Measurements from ENCODE around the gene TXNDC9.
"Not testable (repeated sequence)": the region's sequence is repeated elsewhere in the genome, so short reads cannot be mapped to it uniquely, and the experiment has no call there.

TXNDC9 gene

DNA sequence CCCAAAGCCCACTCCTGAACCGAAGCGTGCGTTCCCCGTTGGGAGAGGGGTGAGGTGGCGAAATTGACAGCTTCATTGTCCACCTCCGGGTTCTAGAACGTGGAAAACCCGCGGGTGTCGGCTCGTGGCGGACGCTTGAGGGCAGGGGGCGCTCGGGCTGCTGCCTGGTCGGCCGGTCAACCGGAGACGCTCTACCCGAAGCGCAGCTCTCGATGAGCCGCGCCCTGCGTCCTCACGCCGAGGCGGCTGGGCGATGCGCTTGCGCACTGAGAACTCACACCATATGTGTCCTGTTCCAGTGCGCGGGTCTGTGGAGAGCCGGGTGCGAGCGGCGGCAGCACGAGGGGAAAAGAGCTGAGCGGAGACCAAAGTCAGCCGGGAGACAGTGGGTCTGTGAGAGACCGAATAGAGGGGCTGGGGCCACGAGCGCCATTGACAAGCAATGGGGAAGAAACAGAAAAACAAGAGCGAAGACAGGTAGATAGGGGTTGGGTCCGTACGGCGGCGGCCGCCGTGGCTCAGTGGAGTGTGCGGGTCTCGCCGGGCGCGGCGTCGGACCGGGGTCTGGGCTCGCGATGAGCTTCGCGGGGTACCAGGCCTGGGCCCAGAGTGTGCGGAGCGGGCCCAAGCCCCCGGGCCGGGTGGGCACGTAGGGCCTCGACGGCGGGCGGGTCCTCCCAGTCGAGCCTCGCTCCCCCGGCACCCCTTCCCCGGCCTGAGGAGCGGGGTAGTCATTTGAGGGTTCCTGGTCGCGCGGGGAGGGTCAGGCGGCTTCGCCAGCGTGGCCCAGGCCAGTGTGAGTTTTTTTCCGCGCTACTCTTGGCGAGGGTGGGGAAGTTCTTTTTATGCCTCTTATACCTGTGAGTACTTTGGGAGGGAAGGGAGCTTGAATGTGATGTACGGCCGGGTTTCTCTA lies 1.2 kb upstream of the TXNDC9 start, which contains the start of gene EIF5B:
EIF5B (plus strand) TSS at position 277 of the 916 bp plus-strand sequence; CDS start at position 443, 166 bp downstream.
- DNase-seq (ENCODE audit: low read depth): peak; percentile 86
- H3K4me3 ChIP-seq (ENCODE audit: low read depth, low read length): peak within 1 kb of the TSS; percentile 94

DNA sequence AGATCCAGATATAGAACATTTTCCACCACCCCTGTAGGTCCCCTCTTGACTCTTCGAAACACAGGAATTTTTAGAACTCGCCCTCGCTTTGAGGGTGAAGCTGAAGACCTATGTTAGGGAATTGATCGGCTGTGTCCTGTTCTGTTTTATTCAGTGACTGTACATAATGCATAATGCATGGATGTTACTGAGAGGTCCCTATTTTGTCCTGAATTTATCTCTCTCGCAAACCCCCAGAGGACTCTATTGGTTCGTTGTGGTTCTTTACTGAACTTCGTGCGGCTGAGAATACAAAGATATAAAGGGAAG lies 625 bp upstream of the TXNDC9 start:
- peak overlapping the region; percentile 94 for H3K4me3 ChIP-seq (ENCODE audit: low read depth, low read length)

DNA sequence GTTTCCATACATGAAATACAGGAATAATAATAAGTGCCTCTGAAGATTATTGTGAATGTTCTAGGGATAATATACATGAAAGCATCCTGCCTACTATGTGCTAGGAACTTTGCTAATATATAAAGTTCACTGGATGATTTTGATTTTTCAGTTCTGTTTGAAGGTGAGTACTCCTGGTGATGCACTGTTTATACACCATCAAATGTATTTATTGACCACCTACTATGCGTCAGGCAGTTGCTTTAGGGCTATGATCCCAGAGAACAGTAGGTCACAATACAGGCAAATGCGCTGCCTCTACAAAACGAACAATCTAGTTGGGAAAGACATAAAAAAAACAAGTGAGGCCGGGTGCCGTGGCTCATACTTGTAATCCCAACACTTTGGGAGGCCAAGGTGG lies 10.7 kb downstream of the TXNDC9 start:
- no peak overlapping the region for H3K4me3 ChIP-seq (ENCODE audit: low read depth, low read length)
- DNase-seq (ENCODE audit: low read depth): no peak

More for the DNA sequence above, 625 bp upstream of the TXNDC9 start:
- DNase-seq (ENCODE audit: low read depth): no peak

- DNase-seq (ENCODE audit: low read depth); H3K4me3 ChIP-seq (ENCODE audit: low read depth, low read length): not testable (repeated sequence)
These were observed 18.3 kb downstream of the TXNDC9 start for GRCh38 chr2:99317873-99318200.

GRCh38 chr2:99317161-99317872 lies 18.8 kb downstream of the TXNDC9 start:
- H3K4me3 ChIP-seq (ENCODE audit: low read depth, low read length): no peak overlapping the region
- no peak for DNase-seq (ENCODE audit: low read depth)

GRCh38 chr2:99301097-99301496 lies 35.0 kb downstream of the TXNDC9 start, which contains the start of gene LYG1:
Gene LYG1 (minus strand): TSS chr2:99301197. CDS start chr2:99295670, 5,527 bp downstream.
- not testable (repeated sequence) for H3K4me3 ChIP-seq (ENCODE audit: low read depth, low read length); DNase-seq (ENCODE audit: low read depth)

GRCh38 chr2:99299580-99299979 lies 36.6 kb downstream of the TXNDC9 start:
- no peak for DNase-seq (ENCODE audit: low read depth)
- H3K4me3 ChIP-seq (ENCODE audit: low read depth, low read length): no peak overlapping the region

DNA sequence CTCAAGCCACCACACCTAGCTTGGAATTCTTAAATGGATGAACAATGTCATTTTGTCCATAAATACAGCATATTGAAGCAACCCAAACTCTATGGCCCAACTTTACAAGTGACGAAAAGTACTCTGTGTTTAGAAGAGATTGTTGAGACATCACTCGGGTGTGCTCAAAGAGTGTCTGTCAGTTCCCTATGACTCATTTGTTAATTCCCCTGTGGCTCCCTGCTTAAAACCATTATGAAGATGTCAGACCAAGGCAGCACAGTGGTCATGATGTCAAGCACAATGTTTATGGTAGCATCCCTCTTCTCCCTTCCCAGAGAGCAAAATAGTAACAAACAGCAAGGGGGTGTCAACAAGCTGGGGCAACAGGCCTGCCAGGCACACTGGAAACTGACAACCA lies 38.1 kb downstream of the TXNDC9 start:
- H3K4me3 ChIP-seq (ENCODE audit: low read depth, low read length): no peak overlapping the region
- DNase-seq (ENCODE audit: low read depth): peak; percentile 35

GRCh38 chr2:99285526-99285925 lies 50.6 kb downstream of the TXNDC9 start:
- DNase-seq (ENCODE audit: low read depth): no peak
- no peak overlapping the region for H3K4me3 ChIP-seq (ENCODE audit: low read depth, low read length)

- DNase-seq (ENCODE audit: low read depth): no peak
- H3K4me3 ChIP-seq (ENCODE audit: low read depth, low read length): no peak overlapping the region
These were observed 56.0 kb downstream of the TXNDC9 start for GRCh38 chr2:99279969-99280695.

DNA sequence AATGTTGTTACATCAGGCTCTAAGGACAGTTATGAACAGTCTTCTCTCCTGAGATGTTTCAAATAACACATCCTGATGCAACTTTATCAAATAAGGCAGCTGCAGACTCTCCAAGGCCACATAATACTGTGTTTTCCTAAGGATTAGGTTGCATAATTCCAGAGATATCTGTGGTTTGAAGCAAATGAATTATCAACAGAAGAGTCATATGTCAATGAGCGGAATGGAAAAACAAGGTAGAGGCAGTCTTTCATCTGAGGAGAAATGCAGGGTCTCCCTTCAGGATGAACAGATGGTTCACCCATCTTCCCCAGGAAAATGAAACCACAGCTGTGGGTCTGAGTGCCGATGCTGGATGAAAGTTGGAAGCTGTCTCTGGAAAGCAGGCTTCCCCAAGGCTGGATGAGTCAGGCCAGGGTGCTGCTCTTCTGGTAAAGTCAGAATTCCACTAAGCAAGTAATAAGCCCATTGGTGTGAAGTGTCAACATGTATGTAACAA lies 57.3 kb downstream of the TXNDC9 start:
- DNase-seq (ENCODE audit: low read depth): peak; percentile 81
- peak overlapping the region; percentile 14 for H3K4me3 ChIP-seq (ENCODE audit: low read depth, low read length)

DNA sequence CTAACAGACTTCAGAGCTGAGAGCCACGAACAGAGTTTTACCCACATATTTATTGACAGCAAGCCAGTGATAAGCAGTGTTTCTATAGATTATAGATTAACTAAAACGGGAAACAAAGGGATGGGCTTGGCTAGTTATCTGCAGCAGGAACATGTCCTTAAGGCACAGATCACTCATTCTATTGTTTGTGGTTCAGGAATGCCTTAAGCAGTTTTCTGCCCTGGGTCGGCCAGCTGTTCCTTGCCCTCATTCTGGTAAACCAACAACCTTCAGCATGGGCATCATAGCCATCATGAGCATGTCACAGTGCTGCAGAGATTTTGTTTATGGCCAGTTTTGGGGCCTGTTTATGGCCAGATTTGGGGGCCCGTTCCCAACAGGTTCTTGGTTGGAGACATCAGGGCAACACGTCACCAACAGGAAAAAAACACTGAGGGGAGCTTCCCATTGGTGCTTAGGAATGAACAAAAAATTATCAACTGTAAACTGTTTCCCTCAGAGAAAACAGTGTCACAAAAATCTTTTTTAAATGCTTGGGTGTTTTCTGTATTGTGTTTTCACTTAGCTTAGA lies 57.9 kb downstream of the TXNDC9 start:
- DNase-seq (ENCODE audit: low read depth); H3K4me3 ChIP-seq (ENCODE audit: low read depth, low read length): not testable (repeated sequence)

DNA sequence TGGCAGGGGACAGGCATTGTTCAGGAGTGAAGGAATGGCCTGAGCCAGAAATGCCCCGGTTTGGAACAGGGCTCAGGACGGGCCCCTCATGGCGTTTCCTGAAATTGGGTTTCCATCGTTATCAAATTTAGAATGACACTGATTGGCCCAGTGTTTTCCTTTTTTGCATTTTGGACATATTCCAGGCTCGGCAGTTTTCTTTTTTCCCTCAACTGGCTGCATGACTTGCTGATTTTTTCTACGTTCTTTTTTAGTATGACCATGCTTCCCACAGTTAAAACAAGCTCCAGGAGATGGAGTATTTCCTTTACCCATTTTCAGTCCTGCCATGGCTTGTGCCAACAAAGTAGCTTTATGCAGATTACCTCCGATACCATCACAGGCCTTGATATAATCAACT lies 60.3 kb downstream of the TXNDC9 start:
- no peak overlapping the region for H3K4me3 ChIP-seq (ENCODE audit: low read depth, low read length)

More for the DNA sequence above, 60.3 kb downstream of the TXNDC9 start:
- no peak for DNase-seq (ENCODE audit: low read depth)

Data from skeletal muscle cell (primary cell).